B cell (primary cell): ENCODE data around the gene ZNF330.

Source experiments
- CTCF ChIP-seq: fragments of 200-600 bp; IDR thresholded peaks from one replicate; pipeline ENCODE4 v1.8.0; 2022; ENCODE audit warnings: antibody characterized with exemption, mild to moderate bottlenecking
- EZH2 ChIP-seq: IDR thresholded peaks from 2 replicates; pipeline ENCODE4 v1.6.1; 2012; ENCODE audit warnings: borderline replicate concordance, low read depth, mild to moderate bottlenecking, moderate library complexity, low read length; ENCODE audit not compliant: insufficient read depth, poor library complexity, severe bottlenecking

GRCh38 chr4:141177171-141177570 lies 43.5 kb upstream of the ZNF330 start:
- TF ChIP-seq CTCF (no peak), EZH2 (no peak)
